ENCODE results near the gene GALNT17.

DNA sequence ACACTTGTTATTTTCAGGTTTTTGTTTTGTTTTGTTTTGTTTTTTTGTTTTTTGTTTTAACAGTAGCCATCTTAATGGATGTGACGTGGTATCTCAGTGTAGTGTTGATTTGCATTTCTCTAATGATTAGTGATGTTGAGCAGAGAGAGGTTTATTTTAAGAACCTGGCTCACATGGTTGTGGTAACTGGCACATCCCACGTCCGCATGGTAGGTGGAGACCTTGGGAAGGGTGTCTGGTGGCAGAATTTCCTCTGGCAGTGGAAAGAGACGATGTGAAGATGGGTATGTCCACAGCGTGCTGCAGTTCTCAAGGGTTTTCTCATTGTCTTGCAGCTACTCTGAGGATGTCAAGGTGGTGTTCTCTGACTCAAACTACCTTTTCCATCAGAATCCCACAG is 252.2 kb downstream of the GALNT17 start:
- TF ChIP-seq, protein P1, sequence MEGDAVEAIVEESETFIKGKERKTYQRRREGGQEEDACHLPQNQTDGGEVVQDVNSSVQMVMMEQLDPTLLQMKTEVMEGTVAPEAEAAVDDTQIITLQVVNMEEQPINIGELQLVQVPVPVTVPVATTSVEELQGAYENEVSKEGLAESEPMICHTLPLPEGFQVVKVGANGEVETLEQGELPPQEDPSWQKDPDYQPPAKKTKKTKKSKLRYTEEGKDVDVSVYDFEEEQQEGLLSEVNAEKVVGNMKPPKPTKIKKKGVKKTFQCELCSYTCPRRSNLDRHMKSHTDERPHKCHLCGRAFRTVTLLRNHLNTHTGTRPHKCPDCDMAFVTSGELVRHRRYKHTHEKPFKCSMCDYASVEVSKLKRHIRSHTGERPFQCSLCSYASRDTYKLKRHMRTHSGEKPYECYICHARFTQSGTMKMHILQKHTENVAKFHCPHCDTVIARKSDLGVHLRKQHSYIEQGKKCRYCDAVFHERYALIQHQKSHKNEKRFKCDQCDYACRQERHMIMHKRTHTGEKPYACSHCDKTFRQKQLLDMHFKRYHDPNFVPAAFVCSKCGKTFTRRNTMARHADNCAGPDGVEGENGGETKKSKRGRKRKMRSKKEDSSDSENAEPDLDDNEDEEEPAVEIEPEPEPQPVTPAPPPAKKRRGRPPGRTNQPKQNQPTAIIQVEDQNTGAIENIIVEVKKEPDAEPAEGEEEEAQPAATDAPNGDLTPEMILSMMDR (conservative IDR thresholded peaks at IDR 0.05): no peak
- TF ChIP-seq EZH2 (IDR thresholded peaks at IDR 0.05; ENCODE audit: low read depth): no peak
